Lower lobe of right lung (tissue), 2 donors: Measurements from ENCODE around the gene C22orf31. TPM values are rescaled to one million over a fixed set of nuclear protein-coding genes. Genes with fewer than 3 reads are reported as not detected.

Experiments
- ATAC-seq, 2 donors: fragments of 200-7000 bp; cut with Tn5 transposase; one replicate each; pipeline ENCODE4 v1.9.1; 2020 to 2022; ENCODE audit warnings: mild to moderate bottlenecking in 2 of 2, moderate library complexity in 2 of 2
- DNase-seq: peaks from one replicate; pipeline ENCODE4 v3.0.0-alpha.2; 2020
- H3K27ac ChIP-seq: fragments of 200-600 bp; one replicate; pipeline ENCODE4 v1.8.0; 2022
- H3K27me3 ChIP-seq: fragments of 200-600 bp; one replicate; pipeline ENCODE4 v1.8.0; 2022; ENCODE audit warnings: low read depth
- H3K36me3 ChIP-seq: fragments of 200-600 bp; one replicate; pipeline ENCODE4 v1.8.0; 2022; ENCODE audit warnings: mild to moderate bottlenecking
- H3K4me1 ChIP-seq: fragments of 200-600 bp; one replicate; pipeline ENCODE4 v1.8.0; 2022
- H3K4me3 ChIP-seq: fragments of 200-600 bp; one replicate; pipeline ENCODE4 v1.8.0; 2022; ENCODE audit warnings: mild to moderate bottlenecking
- H3K9me3 ChIP-seq: fragments of 200-600 bp; one replicate; pipeline ENCODE4 v1.8.0; 2022
- intact Hi-C: fragments of 100-400 bp; cut with DNase I; formaldehyde crosslinking; loops from one replicate; pipeline ENCODE4 v1.11.0; 2022
- total RNA-seq: library from RNA; stranded (reverse); fragmentation: NEBNext Ultra II Directional; extraction: Animal tissue kit (Norgen Biotek cat#: 25700); gene quantifications from one replicate; pipeline ENCODE4 v1.2.1, GENCODE V29; 2021
- TF ChIP-seq, protein P1 (sequence below): fragments of 200-600 bp; IDR thresholded peaks from one replicate; pipeline ENCODE4 v1.8.0; 2022; ENCODE audit warnings: antibody characterized with exemption, mild to moderate bottlenecking
- donor health status: DM: no; HTN: yes; CAD: no; lungs with severe emphysema.

The C22orf31 gene
- total RNA-seq, 1 donor from 2014 or later = not detected

DNA sequence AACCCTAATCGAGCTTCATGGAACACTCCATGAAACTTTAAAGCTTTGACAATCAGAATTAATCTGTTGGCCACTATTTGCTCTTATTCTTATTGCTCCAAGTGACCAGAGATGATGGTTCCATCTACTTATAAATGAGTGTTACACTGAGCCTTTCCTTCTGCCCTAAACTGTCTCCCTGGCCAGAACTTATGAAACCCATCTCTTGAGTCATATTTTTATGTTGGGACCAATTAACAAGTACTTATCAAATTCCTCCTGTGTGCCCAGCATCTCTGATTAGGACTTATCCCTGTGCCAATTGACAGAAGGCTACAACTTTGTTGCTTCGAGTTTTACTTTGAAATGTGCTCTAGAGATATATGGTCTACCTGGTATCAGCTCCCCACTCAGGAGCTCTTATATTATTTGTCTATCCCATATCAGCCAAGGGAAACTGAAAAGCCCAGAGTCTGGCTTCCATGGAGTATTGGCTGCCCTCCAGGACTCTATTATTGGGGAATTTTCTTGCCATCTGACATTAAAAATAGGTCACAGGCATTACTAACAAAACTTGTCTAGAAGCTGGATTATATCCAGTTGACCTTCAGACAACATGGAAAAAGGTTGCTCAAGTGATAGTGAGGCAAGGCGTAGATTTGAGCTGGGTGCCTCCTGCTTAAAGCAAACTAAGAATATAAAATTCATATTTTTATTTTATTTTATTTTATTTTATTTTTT is 20.0 kb upstream of the C22orf31 start:
- peaks cover 50% of the 10 kb centered on the region for H3K4me1 ChIP-seq
- intact Hi-C loops = no loop called here
- H3K36me3 ChIP-seq = no peaks in the 10 kb centered on the region
- DNase-seq = no peak
- TF ChIP-seq, protein P1, sequence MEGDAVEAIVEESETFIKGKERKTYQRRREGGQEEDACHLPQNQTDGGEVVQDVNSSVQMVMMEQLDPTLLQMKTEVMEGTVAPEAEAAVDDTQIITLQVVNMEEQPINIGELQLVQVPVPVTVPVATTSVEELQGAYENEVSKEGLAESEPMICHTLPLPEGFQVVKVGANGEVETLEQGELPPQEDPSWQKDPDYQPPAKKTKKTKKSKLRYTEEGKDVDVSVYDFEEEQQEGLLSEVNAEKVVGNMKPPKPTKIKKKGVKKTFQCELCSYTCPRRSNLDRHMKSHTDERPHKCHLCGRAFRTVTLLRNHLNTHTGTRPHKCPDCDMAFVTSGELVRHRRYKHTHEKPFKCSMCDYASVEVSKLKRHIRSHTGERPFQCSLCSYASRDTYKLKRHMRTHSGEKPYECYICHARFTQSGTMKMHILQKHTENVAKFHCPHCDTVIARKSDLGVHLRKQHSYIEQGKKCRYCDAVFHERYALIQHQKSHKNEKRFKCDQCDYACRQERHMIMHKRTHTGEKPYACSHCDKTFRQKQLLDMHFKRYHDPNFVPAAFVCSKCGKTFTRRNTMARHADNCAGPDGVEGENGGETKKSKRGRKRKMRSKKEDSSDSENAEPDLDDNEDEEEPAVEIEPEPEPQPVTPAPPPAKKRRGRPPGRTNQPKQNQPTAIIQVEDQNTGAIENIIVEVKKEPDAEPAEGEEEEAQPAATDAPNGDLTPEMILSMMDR = no peak
- no peaks in the 10 kb centered on the region for H3K9me3 ChIP-seq
- H3K27ac ChIP-seq = peak overlapping the region; percentile 54
- ATAC-seq = peak; percentile 46 to 57
- no peak overlapping the region for H3K4me3 ChIP-seq
- no peaks in the 10 kb centered on the region for H3K27me3 ChIP-seq

DNA sequence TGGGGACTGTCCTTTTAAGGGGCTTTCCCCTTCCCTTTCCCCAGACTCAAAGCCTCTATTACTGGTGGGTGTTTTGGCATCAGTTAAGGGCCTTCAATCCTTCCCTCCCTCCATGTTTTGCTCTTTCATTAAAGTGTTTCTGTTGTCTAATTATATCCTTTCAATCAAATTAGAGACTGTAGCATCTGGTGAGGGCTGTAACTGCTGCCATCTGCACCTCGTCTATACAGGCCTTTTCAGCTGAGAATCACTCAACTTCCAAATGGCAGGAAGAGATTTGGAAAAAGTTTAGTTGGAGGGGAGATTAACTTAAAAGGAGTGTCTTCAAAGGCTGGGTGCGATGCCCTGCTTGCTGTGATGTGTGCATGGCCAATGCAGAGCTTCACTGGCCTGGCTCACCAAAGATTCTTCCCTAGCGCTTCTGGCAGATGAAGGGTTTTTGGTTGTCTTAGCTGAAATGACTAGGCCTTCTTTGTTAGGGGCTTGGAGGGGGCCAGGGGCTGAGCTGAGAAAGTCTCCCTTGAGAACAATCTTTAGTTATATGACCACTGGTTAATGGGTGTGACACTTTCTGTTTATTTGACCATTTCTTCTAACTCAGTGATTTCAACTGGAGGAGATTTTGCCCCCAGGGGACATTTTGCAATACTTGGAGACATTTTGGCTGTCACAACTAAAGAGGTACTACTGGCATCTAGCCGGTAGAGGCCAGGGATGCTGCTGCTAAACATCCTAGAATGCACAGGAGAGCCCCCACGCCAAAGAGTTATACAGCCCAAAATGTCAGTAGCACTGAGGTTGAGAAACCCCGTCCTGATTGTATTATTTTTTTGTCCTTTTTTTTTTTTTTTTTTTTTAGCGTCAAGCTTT is 18.7 kb upstream of the C22orf31 start:
- DNase-seq (no peak), ATAC-seq (no peak)
- no peak overlapping the region for H3K4me3 ChIP-seq
- no peaks in the 10 kb centered on the region for H3K9me3 ChIP-seq
- H3K27me3 ChIP-seq = no peaks in the 10 kb centered on the region
- H3K36me3 ChIP-seq = no peaks in the 10 kb centered on the region
- H3K27ac ChIP-seq = no peak overlapping the region
- TF ChIP-seq, protein P1 = no peak
- intact Hi-C loops = no loop called here
- H3K4me1 ChIP-seq = peaks cover 50% of the 10 kb centered on the region

DNA sequence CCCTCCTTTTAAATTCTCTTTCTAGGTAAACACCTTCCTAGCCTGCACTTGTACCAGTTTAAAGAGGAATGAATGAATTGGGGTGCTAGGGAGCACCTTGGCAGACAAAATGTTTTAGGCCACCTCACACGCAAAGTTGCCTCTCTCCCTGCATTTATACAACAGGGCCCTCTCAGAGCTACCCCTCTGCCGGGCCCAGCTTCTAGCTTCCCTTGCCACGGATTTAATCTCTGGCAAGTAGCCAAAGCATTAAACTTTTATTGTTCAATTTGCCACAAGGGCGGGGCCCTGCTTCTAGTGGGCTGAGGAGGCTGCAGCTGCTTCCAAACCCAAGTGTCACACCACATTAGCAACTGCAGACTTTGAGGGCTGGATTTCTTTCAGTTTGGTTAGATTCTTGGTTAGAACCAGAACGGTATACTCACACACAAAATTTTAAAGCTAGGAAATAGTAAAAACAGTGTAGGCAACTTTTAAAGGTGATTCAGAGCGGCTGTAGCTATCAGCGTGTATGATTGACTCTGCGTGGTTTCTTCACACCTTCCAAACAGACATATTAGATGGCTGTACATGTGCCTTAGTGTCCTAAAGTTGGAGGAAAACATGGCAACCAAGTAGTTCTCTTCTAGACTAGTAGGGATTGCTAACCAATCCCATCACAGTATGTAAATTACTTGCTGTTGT is 17.7 kb upstream of the C22orf31 start:
- Histone ChIP-seq H3K9me3 (no peaks in the 10 kb centered on the region), H3K4me1 (peaks cover 51% of the 10 kb centered on the region), H3K4me3 (no peak overlapping the region), H3K36me3 (no peaks in the 10 kb centered on the region), H3K27me3 (no peaks in the 10 kb centered on the region), H3K27ac (peak overlapping the region; percentile 49)
- DNase-seq = no peak
- intact Hi-C loops = no loop called here
- ATAC-seq = no peak
- TF ChIP-seq, protein P1 = no peak

DNA sequence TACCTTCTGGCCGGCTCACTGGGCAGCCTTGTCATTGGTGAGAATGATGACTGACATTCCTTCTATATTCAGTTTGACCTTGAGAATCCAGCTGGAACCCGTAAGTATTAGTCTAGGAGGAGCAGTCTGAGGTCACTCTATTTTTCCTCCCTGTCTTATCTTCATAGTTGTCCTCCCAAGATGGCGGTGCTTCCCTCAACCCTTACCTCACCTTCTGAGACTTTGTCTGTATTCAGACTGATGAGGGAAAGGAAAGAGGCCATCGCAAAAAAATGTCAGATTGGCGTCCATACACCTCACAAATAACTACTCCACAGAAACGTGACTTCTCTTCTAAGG is 17.2 kb upstream of the C22orf31 start:
- ATAC-seq (no peak), DNase-seq (no peak)
- Histone ChIP-seq H3K27me3 (no peaks in the 10 kb centered on the region), H3K9me3 (no peaks in the 10 kb centered on the region), H3K27ac (peak overlapping the region; percentile 49), H3K4me3 (no peak overlapping the region), H3K36me3 (no peaks in the 10 kb centered on the region), H3K4me1 (peaks cover 51% of the 10 kb centered on the region)
- intact Hi-C loops = no loop called here
- TF ChIP-seq, protein P1 = no peak

GRCh38 chr22:29078036-29078868 is 16.6 kb upstream of the C22orf31 start:
- Histone ChIP-seq H3K27ac (no peak overlapping the region), H3K4me1 (peaks cover 46% of the 10 kb centered on the region)
- intact Hi-C loops = no loop called here

More at GRCh38 chr22:29078036-29078868, 16.6 kb upstream of the C22orf31 start:
- H3K4me3 ChIP-seq = no peak overlapping the region
- DNase-seq = no peak
- no peaks in the 10 kb centered on the region for H3K27me3 ChIP-seq
- no peaks in the 10 kb centered on the region for H3K36me3 ChIP-seq
- H3K9me3 ChIP-seq = no peaks in the 10 kb centered on the region
- no peak for ATAC-seq
- TF ChIP-seq, protein P1 = no peak
